HT-29 (cell line): Measurements from ENCODE around the gene SFXN5. TPM values are rescaled to one million over a fixed set of nuclear protein-coding genes. Genes with fewer than 3 reads are reported as not detected.
"Not testable (repeated sequence)": the region's sequence is repeated elsewhere in the genome, so short reads cannot be mapped to it uniquely, and the experiment has no call there.

ENCODE experiments used
- DNase-seq: peaks from one replicate; pipeline ENCODE4 v3.0.0-alpha.2; 2015; ENCODE audit warnings: low spot score
- total RNA-seq: library from RNA; depleted of rRNA; stranded (reverse); fragments of >200 nt; shearing (Covaris generic); gene quantifications from 2 replicates; pipeline ENCODE4 v1.2.3, GENCODE V29; 2014

The SFXN5 gene
- total RNA-seq, 1 experiment from 2014 or later = 49.4 TPM

DNA sequence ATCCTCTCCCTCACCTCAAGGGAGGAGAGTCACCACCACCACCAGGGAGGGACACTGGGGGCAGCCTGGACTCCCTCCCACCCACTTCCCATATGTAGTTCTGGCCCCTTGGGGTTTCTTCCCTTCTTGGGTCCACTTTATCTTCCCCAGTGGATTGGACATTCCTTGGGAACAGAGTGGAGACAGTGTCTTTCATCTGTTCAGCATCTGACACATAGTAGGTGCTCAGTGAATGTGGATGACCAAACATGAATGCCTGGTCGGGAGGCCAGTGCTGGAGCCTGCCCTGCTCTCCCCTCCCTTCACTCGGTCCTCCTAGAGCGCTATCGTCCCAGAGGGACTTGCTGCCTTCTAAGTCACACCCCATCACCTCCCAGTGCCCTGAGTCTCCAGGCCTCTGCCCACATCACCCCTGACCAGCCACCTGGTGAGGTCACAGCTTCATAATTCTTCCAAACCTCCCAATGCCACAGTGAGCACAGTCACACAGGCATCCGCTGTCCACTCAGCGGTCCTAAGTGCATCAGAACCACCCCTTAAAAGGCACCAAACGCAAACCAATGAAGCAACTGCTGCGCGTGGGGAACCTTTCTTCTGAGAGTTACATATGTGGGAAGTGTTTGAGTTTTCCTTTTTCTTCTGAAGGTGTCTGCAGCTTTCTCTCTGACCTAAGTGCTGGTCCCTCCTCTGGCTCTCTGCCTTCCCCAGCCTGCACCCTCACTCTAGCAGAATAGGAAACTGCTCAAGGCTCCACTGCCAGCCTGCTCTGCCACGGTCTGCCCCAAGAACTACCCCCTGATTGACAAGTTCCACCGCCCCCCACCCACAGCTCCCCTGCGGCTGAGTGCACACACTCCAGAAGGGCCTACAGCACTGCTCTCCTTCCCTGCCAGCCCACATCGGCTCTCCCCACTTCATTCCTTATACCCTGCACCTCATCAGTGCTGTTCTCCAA is 7.2 kb upstream of the SFXN5 start:
- no peak for DNase-seq

GRCh38 chr2:73077424-73077795 is 5.9 kb upstream of the SFXN5 start:
- no peak for DNase-seq

GRCh38 chr2:73076701-73077423 is 5.3 kb upstream of the SFXN5 start:
- no peak for DNase-seq

DNA sequence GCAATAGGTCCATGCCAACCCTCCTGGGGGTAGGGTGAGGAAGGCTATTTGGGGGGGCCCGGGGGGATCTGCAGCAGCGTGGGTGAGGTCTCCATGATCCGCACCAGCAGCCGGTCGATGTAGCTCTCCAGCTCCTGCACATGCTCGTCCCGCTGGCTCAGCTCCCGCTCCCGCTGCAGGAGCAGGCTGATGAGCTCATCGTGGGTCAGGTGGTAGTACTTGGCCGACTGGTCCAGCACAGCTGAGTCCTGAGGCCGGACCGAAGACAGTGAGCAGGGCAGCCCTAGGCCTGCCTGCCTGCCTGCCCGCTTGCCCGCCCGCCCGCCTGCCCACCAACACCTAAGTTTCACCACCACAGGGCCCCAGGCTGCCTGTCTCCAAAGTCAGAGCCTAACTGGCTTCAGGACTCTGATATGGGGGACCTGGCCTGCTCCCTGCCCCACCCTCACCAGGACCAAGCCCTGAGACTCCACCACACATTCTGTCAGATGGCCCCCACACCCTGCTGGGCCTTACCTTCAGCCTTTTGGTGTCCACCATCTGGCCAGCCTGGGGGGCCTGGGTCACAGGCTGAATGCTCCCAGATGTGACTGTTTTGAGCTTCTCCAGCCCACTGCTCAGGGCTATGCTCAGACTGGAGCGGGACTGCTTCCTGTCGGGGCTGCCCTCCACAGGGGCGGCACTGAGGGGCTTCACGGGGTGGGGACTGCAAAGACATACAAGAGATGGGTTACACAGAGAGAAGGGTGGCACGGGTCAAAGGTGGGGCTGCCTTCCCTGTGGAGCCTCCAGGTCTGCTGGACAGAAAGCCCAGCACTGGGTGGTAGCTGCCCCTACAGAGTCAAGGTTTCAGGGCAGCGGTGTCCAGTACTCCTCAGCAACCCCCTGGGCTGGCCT is 4.2 kb upstream of the SFXN5 start:
- no peak for DNase-seq

DNA sequence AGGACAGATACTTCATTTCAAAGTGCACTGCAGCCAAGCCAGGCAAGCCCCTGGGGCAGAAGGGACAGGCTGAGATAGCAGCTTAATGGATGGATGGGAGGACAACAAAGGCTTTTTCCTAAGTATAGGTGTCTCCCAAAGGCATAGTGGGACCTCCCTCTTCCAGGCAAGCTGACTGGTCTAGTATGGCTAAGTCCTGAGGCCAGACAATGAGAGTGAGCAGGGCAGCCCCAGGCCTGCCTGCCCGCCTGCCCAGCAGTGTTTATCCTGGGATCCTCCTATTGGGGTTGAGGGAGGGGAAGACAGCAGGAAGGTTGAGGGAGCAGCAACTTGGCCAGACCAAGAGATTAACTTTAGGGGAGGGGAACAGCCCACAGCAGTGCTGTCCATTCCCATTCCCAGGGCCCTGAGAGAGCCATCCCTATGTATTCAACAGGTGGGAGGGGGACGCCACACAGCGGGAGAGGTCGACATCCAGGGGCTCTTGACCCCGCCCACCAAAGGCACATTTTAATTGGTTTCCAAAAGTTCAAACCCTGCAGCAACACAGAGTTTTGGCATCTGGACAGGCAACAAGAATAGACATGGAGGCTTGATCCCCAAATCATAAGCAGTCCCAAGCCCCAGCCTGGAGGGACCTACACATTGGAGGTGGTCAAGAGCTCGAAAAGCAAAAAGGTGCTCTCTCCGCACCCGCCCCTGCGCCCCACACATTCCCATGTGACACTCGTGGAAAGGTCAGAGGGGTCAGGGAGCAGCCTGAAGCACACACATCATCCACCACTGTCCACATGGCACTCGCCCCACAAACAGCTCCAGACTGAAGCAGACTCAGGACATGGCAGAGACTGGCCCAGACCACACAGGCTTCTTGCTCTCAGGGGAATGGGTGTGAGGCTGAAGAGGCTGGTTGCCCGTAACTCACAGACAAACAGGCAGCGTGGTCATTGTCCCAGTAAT is 2.9 kb upstream of the SFXN5 start:
- DNase-seq = no peak

- no peak for DNase-seq
These were observed 904 bp upstream of the SFXN5 start for GRCh38 chr2:73072416-73072815.

DNA sequence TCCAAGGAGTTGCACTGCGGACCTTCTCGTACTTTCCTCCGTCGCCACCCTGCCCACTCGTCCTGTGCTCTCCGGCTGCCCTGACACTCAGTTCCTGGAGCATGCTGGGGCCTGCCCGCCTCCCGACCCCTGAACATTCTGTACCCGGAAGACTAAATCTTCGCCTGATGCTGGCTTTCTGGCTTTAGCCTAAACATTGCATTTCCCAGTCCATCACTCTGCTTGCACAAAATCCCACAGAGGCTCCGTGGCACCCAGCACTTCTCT is 550 bp upstream of the SFXN5 start:
- DNase-seq = peak; percentile 9

GRCh38 chr2:73070643-73071359 is 711 bp downstream of the SFXN5 start:
- peak; percentile 20 for DNase-seq

DNA sequence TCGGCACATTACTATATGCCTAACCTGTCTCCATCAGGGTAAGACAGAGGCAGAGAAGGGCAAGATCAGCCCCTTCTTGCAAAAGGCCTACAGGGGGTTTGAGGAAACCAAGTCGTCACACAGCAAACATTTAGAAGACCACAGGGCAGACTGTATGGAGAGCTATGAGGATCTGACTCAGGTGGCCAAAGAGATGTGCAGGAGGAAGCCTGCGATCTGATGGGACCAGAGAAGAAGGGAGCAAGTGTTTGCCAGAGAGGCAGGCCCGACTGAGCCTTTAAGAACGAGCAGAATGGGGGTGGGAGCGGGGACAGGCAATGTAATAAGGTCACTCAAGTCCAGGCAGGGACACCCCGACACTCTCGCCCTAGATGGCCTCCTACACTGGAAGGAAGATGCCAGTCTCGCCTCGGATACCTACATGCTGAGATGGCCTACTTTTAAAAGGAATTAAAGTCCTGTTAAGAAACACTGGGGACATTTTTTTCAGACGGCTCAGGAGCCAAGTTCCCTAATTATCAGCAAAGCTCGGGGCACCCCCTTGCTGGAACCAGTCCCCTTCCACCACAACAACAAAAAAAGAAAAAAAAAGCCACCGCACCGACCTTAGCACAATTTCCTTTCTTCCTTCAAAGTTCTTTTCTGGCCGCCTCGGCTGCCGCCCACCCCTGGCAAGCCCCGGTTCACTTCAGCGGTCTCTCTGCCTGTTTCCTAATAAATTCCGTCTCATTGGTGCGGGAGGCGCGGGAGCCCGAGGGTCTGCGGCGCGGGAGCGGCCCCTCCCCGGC is 1.5 kb downstream of the SFXN5 start:
- DNase-seq = peak; percentile 42

GRCh38 chr2:73069041-73069854 is 2.3 kb downstream of the SFXN5 start:
- peak; percentile 10 for DNase-seq

- DNase-seq = no peak
These were observed 3.4 kb downstream of the SFXN5 start for GRCh38 chr2:73068147-73068546.

- no peak for DNase-seq
These were observed 4.5 kb downstream of the SFXN5 start for GRCh38 chr2:73067043-73067442.

DNA sequence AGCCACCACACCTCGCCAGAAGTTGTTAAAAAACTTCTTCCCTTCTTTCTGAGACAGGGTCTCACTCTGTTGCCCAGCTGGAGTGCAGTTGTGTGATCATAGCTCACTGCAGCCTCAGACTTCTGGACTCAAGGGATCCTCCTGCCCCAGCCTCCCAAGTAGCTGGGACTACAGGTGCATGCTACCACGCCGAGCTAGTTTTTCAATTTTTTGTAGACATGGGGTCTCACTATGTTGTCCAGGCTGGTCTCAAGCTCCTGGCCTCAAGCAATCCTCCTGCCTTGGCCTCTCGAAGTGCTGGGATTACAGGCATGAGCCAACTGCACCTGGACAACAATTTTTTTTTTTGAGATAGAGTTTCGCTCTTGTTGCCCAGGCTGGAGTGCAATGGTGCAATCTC is 6.4 kb downstream of the SFXN5 start:
- DNase-seq = not testable (repeated sequence)

- DNase-seq = peak; percentile 25
These were observed 7.3 kb downstream of the SFXN5 start for GRCh38 chr2:73063909-73064875.

- no peak for DNase-seq
These were observed 8.0 kb downstream of the SFXN5 start for GRCh38 chr2:73063472-73063871.

DNA sequence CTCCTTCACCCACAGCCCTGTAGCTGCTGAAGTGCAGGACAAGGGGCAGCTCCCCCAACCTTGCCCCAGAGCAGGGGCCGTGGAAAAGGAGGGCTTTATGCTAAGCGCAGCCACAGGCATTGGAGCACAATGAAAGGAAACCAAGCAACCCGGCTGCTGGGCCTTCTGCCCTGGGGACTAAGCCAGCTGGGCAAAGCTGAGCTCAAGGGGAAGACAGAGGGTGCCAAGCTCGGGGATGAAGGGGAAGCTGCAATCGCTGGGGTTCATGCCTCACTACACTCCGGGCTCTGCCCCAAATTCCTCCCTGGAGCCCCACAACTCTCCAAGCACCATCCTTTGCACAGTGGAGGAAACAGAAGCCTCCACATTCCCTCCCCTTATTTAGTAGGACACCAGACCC is 12.4 kb downstream of the SFXN5 start:
- no peak for DNase-seq

- no peak for DNase-seq
These were observed 16.5 kb downstream of the SFXN5 start for GRCh38 chr2:73054980-73055379.
